HepG2 (cell line): ENCODE data around the gene ATF3. TPM values are rescaled to one million over a fixed set of nuclear protein-coding genes. Genes with fewer than 3 reads are reported as not detected.
A peak's percentile ranks its signal among the peaks of the same experiment; 100 is the strongest.

Experiments
- ATAC-seq: fragments of 200-7000 bp; cut with Tn5 transposase; 3 replicates; pipeline ENCODE4 v1.9.1; 2020; ENCODE audit warnings: mild to moderate bottlenecking, moderate library complexity
- BruUV-seq: library from RNA; stranded (reverse); fragments of 400-500 nt; replicated peaks from 2 replicates; lab custom pipeline; 2021; lab: Mats Ljungman, UMichigan
- CTCF ChIA-PET: fragments of 300-600 bp; formaldehyde crosslinking; extraction: SDS; loops from one replicate; lab custom pipeline; 2021; ENCODE audit warnings: low total read pairs, inconsistent platforms, low intra/inter-chr PET ratio; lab: Yijun Ruan, JAX
- POLR2A ChIA-PET: fragments of 350-600 bp; sonication (Branson Sonifier 250); formaldehyde crosslinking; loops from one replicate; lab custom pipeline; 2020; ENCODE audit warnings: antibody characterized with exemption, inconsistent platforms; lab: Yijun Ruan, JAX
- DNase-seq: peaks from one replicate; pipeline ENCODE4 v3.0.0-alpha.2; 2015; ENCODE audit warnings: low spot score
- FAIRE-seq: peaks from 3 replicates; lab custom pipeline; 2011; peaks lifted over from hg19 to GRCh38; lab: Jason Lieb, UNC
- H2AFZ ChIP-seq: one replicate; pipeline ENCODE4 v1.6.1; 2011; ENCODE audit warnings: low read length, inconsistent platforms
- H3K27ac ChIP-seq: fragments of 300-600 bp; 3 replicates; pipeline ENCODE4 v1.8.0; 2011; ENCODE audit warnings: mixed run types, mild to moderate bottlenecking, mixed read lengths, low read length, inconsistent platforms; ENCODE audit not compliant: insufficient read depth; ENCODE audit errors: extremely low read length
- H3K27me3 ChIP-seq, 2 experiments: fragments of 200-600 bp in 1 of 2; 2 replicates in 1 of 2; 3 replicates in 1 of 2; pipeline versions ENCODE4 v1.6.0 to v1.8.0; 2011; ENCODE audit warnings: low read length in 2 of 2, mild to moderate bottlenecking in 2 of 2, moderate library complexity in 2 of 2, inconsistent platforms in 1 of 2; ENCODE audit not compliant: insufficient read depth in 2 of 2, control insufficient read depth in 1 of 2
- H3K36me3 ChIP-seq, 2 experiments: fragments of 200-600 bp in 1 of 2; replicated peaks in 1 of 2; 2 replicates in 1 of 2; 3 replicates in 1 of 2; pipeline versions ENCODE4 v1.5.1 to v1.8.0; 2011; ENCODE audit warnings: low read length in 2 of 2, inconsistent platforms in 1 of 2; ENCODE audit not compliant: insufficient read depth in 2 of 2, control insufficient read depth in 1 of 2
- H3K4me1 ChIP-seq: 2 replicates; pipeline ENCODE4 v1.5.1; 2012; ENCODE audit warnings: low read length, inconsistent platforms; ENCODE audit not compliant: insufficient read depth
- H3K4me2 ChIP-seq: 2 replicates; pipeline ENCODE4 v1.6.0; 2011; ENCODE audit warnings: low read depth, low read length, inconsistent platforms
- H3K4me3 ChIP-seq, 3 experiments: fragments of 200-600 bp in 1 of 3; sonication (generic), shearing (Covaris generic) in 1 of 3; replicated peaks in 1 of 3; 2 replicates each; pipeline ENCODE4 v1.5.1; 2011 to 2016; ENCODE audit warnings: low read length in 3 of 3, inconsistent platforms in 2 of 3, low read depth in 2 of 3, mild to moderate bottlenecking in 2 of 3, control low read depth in 1 of 3, mixed read lengths in 1 of 3; ENCODE audit not compliant: insufficient read depth in 1 of 3
- H3K79me2 ChIP-seq: one replicate; pipeline ENCODE4 v1.6.1; 2011; ENCODE audit warnings: low read length, inconsistent platforms; ENCODE audit not compliant: insufficient read depth
- H3K9ac ChIP-seq: 2 replicates; pipeline ENCODE4 v1.6.0; 2011; ENCODE audit warnings: mild to moderate bottlenecking, low read depth, low read length, inconsistent platforms; ENCODE audit not compliant: insufficient read depth
- H3K9me3 ChIP-seq: 2 replicates; pipeline ENCODE4 v1.5.1; 2012; ENCODE audit warnings: mild to moderate bottlenecking, low read length
- H4K20me1 ChIP-seq: 2 replicates; pipeline ENCODE4 v1.6.0; 2011; ENCODE audit warnings: inconsistent platforms, mild to moderate bottlenecking, low read length, moderate library complexity; ENCODE audit not compliant: insufficient read depth
- CBFB ChIP-seq: sonication (generic); formaldehyde crosslinking; IDR thresholded peaks from 2 replicates; pipeline ENCODE4 v1.4.0; 2020; ENCODE audit warnings: missing genetic modification reagents
- CHD2 ChIP-seq: IDR thresholded peaks from 2 replicates; pipeline ENCODE4 v1.6.1; 2011; ENCODE audit warnings: low read depth, low read length, improper control_type of control experiment
- ZKSCAN5 ChIP-seq: sonication (generic); formaldehyde crosslinking; IDR thresholded peaks from 2 replicates; pipeline ENCODE4 v1.5.1; 2020; ENCODE audit warnings: mild to moderate bottlenecking, missing genetic modification reagents
- ZNF121 ChIP-seq: sonication (generic); formaldehyde crosslinking; IDR thresholded peaks from 2 replicates; pipeline ENCODE4 v1.5.0; 2020; ENCODE audit warnings: mild to moderate bottlenecking, missing genetic modification reagents
- ZNF17 ChIP-seq: sonication (generic); formaldehyde crosslinking; IDR thresholded peaks from 2 replicates; pipeline ENCODE4 v1.5.0; 2020; ENCODE audit warnings: mild to moderate bottlenecking, missing genetic modification reagents
- WGBS: methylation state at CpG from one replicate; pipeline ENCODE4 v1.1.6; 2017; ENCODE audit warnings: low lambda C conversion rate; 5-methylcytosine and 5-hydroxymethylcytosine counted together
- in situ Hi-C: cut with HindIII; loops from 2 replicates; pipeline ENCODE4 v1.10.0; 2017; ENCODE audit warnings: low pct_unique_long_range_greater_than_20kb; ENCODE audit not compliant: extremely low pct_ligation_motif_present
- intact Hi-C: fragments of 100-400 bp; cut with micrococcal nuclease; formaldehyde crosslinking; loops from one replicate; pipeline ENCODE4 v1.10.0; 2022; ENCODE audit not compliant: unreplicated experiment
- polyA plus RNA-seq, 8 experiments: library from polyadenylated mRNA; depleted of rRNA in 3 of 8; stranded (reverse) in 7 of 8; unstranded in 1 of 8; fragments of >200 nt; fragmentation: Illumina TruSeq in 4 of 8; extraction: Trizol in 4 of 8; gene quantifications; 2 replicates each; pipeline versions ENCODE4 v1.2.1 to v1.2.3, GENCODE V29; 2011 to 2016; ENCODE audit warnings: low read depth in 4 of 8, missing spikeins in 1 of 8, mixed read lengths in 1 of 8; ENCODE audit not compliant: insufficient read depth in 1 of 8
- total RNA-seq, 5 experiments: library from RNA; depleted of rRNA; stranded (reverse); fragments of >200 nt; fragmentation: Illumina TruSeq; extraction: Trizol; gene quantifications; 2 replicates each; pipeline ENCODE4 v1.2.3, GENCODE V29; 2016; ENCODE audit warnings: low read depth in 1 of 5
- TF ChIP-seq, protein P1 (sequence below): sonication (generic); formaldehyde crosslinking; IDR thresholded peaks from 2 replicates; pipeline ENCODE4 v1.4.0; 2020; ENCODE audit warnings: missing genetic modification reagents

The ATF3 gene
- total and polyA plus RNA-seq, 2 of the 13 experiments (the other 11 are each of a cell fraction or from before 2014, with no cell fraction given), result 5.0 to 13.0 TPM

DNA sequence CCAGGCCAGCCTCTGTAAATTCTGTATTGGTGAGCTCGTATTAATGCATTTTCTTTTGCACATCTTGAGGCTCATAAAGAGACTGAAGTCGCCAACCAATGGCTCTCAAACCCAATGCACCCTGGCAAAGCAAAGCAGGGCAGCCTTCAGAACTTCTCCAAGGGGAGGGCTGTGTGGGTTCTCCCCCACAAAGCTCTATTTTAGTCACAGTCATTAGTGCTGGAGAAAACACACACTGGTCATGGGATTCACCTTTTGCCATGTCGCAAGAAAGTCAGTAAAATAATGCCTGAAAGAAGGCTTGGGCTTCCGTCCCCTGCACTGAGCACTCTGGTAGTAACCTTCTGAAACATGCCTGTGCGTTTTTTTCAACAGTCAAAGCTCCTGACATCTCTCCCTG is 26.3 kb upstream of the ATF3 start (continued):
- TF ChIP-seq ZNF17, result no peak
- TF ChIP-seq ZKSCAN5, result no peak
- TF ChIP-seq, protein P1, sequence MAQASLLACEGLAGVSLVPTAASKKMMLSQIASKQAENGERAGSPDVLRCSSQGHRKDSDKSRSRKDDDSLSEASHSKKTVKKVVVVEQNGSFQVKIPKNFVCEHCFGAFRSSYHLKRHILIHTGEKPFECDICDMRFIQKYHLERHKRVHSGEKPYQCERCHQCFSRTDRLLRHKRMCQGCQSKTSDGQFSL (CRISPR knock-in tag), result no peak
- no peak for TF ChIP-seq CBFB (CRISPR knock-in tag)

DNA sequence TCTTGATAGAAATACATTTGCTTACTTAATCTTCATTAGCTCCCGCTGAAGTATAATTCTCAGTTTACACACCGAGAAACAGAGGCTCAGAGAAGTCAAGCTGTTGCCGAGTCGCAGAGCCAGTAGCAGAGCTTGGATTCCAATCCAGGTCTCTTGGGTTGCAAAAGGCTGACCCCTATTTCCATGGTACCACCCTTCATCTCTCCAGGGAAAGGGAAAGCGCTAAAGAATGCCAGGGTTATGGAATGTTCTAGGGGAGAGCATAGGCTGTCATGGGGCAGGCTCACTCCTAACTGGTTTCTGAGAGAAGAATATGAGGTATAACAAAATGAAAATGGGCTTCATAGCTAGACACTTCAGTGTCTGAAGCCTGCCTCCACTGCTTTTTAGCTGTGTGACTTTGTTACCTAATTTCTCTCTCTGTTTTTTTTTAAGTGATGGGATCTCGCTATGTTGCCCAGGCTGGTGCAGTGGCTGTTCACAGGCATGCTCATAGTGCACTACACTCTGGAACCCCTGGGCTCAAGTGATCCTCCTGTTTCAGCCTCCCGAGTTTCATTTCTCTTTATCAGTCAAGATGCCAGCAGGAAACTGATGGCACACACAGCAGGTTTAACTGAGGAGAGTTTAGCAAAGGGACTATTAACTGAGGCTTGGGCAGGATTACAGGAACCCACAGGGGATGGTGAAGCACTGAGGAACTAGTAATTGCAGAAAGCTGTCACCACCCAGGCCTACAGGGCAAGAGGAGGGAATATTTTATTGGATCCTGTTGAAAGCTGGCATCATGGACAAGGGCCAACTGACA is 25.5 kb upstream of the ATF3 start:
- TF ChIP-seq CHD2 (no peak), ZNF121 (CRISPR knock-in tag) (0 out of 2 replicates have a peak, but pooled peaks have one; percentile 26)
- TF ChIP-seq, all 625 proteins: peak for 1
- in situ Hi-C loops, result no loop called here
- CTCF ChIA-PET, result no interaction called here

More for the DNA sequence above, 25.5 kb upstream of the ATF3 start:
- FAIRE-seq (no peak), DNase-seq (no peak), ATAC-seq (no peak)
- intact Hi-C loops, result no loop called here
- H3K4me1 ChIP-seq, result peaks cover 17% of the 10 kb centered on the region
- POLR2A ChIA-PET, result no interaction called here
- H3K4me2 ChIP-seq, result no peak overlapping the region
- H3K9me3 ChIP-seq, result no peaks in the 10 kb centered on the region
- H3K27me3 ChIP-seq, result peaks cover 3 to 51% of the 10 kb centered on the region in 2 experiments; a peak in 4 of 5 replicates
- no peak overlapping the region for H3K4me3 ChIP-seq
- 42% methylated on average over 7 of the region's 7 CpGs for WGBS
- H2AFZ ChIP-seq, result no peak overlapping the region
- H3K36me3 ChIP-seq, result no peaks in the 10 kb centered on the region
- no peak overlapping the region for H3K9ac ChIP-seq
- no TSS peak for BruUV-seq
- no peaks in the 10 kb centered on the region for H4K20me1 ChIP-seq
- H3K79me2 ChIP-seq, result no peaks in the 10 kb centered on the region
- H3K27ac ChIP-seq, result no peak overlapping the region
